H1 (cell line): ENCODE results near the gene IFNL2. TPM values are rescaled to one million over a fixed set of nuclear protein-coding genes. Genes with fewer than 3 reads are reported as not detected.

Source experiments
- polyA plus RNA-seq, 7 experiments: library from polyadenylated mRNA; depleted of rRNA in 3 of 7; stranded (reverse) in 5 of 7; unstranded in 2 of 7; fragments of >200 nt in 5 of 7; fragments of 200-250 nt in 2 of 7; gene quantifications; 1 replicate in 5 of 7; 2 replicates in 1 of 7; 4 replicates in 1 of 7; pipeline versions ENCODE4 v1.2.1 to v1.2.3, GENCODE V29; 2011 to 2013; ENCODE audit warnings: missing spikeins in 2 of 7, mixed read lengths in 2 of 7
- total RNA-seq: library from RNA; stranded (reverse); fragmentation: NEBNext Ultra II Directional; extraction: Animal tissue kit (Norgen Biotek cat#: 25700); gene quantifications from 2 replicates; pipeline ENCODE4 v1.2.1, GENCODE V29; 2021
- TF ChIP-seq, protein P1 (sequence below): fragments of 300-600 bp; sonication (generic); IDR thresholded peaks from 2 replicates; pipeline ENCODE4 v1.7.1; 2012; ENCODE audit warnings: low read length, moderate library complexity, mild to moderate bottlenecking, inconsistent platforms; ENCODE audit not compliant: insufficient replicate concordance

Gene IFNL2
- total and polyA plus RNA-seq, 2 of the 8 experiments (the other 6 are each of a cell fraction or from before 2014, with no cell fraction given), result not detected

- TF ChIP-seq, protein P1, sequence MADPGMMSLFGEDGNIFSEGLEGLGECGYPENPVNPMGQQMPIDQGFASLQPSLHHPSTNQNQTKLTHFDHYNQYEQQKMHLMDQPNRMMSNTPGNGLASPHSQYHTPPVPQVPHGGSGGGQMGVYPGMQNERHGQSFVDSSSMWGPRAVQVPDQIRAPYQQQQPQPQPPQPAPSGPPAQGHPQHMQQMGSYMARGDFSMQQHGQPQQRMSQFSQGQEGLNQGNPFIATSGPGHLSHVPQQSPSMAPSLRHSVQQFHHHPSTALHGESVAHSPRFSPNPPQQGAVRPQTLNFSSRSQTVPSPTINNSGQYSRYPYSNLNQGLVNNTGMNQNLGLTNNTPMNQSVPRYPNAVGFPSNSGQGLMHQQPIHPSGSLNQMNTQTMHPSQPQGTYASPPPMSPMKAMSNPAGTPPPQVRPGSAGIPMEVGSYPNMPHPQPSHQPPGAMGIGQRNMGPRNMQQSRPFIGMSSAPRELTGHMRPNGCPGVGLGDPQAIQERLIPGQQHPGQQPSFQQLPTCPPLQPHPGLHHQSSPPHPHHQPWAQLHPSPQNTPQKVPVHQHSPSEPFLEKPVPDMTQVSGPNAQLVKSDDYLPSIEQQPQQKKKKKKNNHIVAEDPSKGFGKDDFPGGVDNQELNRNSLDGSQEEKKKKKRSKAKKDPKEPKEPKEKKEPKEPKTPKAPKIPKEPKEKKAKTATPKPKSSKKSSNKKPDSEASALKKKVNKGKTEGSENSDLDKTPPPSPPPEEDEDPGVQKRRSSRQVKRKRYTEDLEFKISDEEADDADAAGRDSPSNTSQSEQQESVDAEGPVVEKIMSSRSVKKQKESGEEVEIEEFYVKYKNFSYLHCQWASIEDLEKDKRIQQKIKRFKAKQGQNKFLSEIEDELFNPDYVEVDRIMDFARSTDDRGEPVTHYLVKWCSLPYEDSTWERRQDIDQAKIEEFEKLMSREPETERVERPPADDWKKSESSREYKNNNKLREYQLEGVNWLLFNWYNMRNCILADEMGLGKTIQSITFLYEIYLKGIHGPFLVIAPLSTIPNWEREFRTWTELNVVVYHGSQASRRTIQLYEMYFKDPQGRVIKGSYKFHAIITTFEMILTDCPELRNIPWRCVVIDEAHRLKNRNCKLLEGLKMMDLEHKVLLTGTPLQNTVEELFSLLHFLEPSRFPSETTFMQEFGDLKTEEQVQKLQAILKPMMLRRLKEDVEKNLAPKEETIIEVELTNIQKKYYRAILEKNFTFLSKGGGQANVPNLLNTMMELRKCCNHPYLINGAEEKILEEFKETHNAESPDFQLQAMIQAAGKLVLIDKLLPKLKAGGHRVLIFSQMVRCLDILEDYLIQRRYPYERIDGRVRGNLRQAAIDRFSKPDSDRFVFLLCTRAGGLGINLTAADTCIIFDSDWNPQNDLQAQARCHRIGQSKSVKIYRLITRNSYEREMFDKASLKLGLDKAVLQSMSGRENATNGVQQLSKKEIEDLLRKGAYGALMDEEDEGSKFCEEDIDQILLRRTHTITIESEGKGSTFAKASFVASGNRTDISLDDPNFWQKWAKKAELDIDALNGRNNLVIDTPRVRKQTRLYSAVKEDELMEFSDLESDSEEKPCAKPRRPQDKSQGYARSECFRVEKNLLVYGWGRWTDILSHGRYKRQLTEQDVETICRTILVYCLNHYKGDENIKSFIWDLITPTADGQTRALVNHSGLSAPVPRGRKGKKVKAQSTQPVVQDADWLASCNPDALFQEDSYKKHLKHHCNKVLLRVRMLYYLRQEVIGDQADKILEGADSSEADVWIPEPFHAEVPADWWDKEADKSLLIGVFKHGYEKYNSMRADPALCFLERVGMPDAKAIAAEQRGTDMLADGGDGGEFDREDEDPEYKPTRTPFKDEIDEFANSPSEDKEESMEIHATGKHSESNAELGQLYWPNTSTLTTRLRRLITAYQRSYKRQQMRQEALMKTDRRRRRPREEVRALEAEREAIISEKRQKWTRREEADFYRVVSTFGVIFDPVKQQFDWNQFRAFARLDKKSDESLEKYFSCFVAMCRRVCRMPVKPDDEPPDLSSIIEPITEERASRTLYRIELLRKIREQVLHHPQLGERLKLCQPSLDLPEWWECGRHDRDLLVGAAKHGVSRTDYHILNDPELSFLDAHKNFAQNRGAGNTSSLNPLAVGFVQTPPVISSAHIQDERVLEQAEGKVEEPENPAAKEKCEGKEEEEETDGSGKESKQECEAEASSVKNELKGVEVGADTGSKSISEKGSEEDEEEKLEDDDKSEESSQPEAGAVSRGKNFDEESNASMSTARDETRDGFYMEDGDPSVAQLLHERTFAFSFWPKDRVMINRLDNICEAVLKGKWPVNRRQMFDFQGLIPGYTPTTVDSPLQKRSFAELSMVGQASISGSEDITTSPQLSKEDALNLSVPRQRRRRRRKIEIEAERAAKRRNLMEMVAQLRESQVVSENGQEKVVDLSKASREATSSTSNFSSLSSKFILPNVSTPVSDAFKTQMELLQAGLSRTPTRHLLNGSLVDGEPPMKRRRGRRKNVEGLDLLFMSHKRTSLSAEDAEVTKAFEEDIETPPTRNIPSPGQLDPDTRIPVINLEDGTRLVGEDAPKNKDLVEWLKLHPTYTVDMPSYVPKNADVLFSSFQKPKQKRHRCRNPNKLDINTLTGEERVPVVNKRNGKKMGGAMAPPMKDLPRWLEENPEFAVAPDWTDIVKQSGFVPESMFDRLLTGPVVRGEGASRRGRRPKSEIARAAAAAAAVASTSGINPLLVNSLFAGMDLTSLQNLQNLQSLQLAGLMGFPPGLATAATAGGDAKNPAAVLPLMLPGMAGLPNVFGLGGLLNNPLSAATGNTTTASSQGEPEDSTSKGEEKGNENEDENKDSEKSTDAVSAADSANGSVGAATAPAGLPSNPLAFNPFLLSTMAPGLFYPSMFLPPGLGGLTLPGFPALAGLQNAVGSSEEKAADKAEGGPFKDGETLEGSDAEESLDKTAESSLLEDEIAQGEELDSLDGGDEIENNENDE, result no peak
These were observed 13.8 kb downstream of the IFNL2 start (continued) for GRCh38 chr19:39282021-39282420.
